Activated T-cell treated with anti-CD3 and anti-CD28 coated beads, Interleukin-2, amount 50 U/mL, for 48 hours (primary cell): ENCODE data around the gene NLRC5.
"Not testable (repeated sequence)": the region's sequence is repeated elsewhere in the genome, so short reads cannot be mapped to it uniquely, and the experiment has no call there.

Experiments used
- DNase-seq, 2 experiments: peaks; one replicate each; pipeline ENCODE4 v3.0.0-alpha.2; 2020

Gene NLRC5

GRCh38 chr16:57107321-57107922 lies 118.1 kb downstream of the NLRC5 start:
- no peak for DNase-seq

GRCh38 chr16:57108432-57108831 lies 119.1 kb downstream of the NLRC5 start:
- DNase-seq: no peak

GRCh38 chr16:57109259-57110105 lies 120.1 kb downstream of the NLRC5 start:
- DNase-seq: not testable (repeated sequence)

GRCh38 chr16:57110937-57111336 lies 121.6 kb downstream of the NLRC5 start:
- DNase-seq: no peak

- no peak for DNase-seq
These were observed 122.1 kb downstream of the NLRC5 start for GRCh38 chr16:57111420-57111819.

GRCh38 chr16:57112403-57113041 lies 123.2 kb downstream of the NLRC5 start:
- no peak for DNase-seq

- DNase-seq: no peak
These were observed 123.7 kb downstream of the NLRC5 start for GRCh38 chr16:57113042-57113453.

- no peak for DNase-seq
These were observed 124.3 kb downstream of the NLRC5 start for GRCh38 chr16:57113664-57114063.

- DNase-seq: no peak
These were observed 125.8 kb downstream of the NLRC5 start for GRCh38 chr16:57115168-57115513.

- DNase-seq: no peak
These were observed 126.3 kb downstream of the NLRC5 start for GRCh38 chr16:57115514-57116182.

GRCh38 chr16:57118461-57119084 lies 129.2 kb downstream of the NLRC5 start:
- DNase-seq: no peak

GRCh38 chr16:57123216-57123973 lies 134.0 kb downstream of the NLRC5 start:
- no peak for DNase-seq

- no peak for DNase-seq
These were observed 134.8 kb downstream of the NLRC5 start for GRCh38 chr16:57123974-57124674.

GRCh38 chr16:57125376-57125775 lies 136.0 kb downstream of the NLRC5 start:
- DNase-seq: no peak

GRCh38 chr16:57125969-57126368 lies 136.6 kb downstream of the NLRC5 start:
- no peak for DNase-seq

- no peak for DNase-seq
These were observed 137.1 kb downstream of the NLRC5 start for GRCh38 chr16:57126411-57126810.

- DNase-seq: peak in 1 of 2 experiments; percentile 38
These were observed 137.8 kb downstream of the NLRC5 start for GRCh38 chr16:57127037-57127763.

- no peak for DNase-seq
These were observed 138.5 kb downstream of the NLRC5 start for GRCh38 chr16:57127836-57128235.

- peak; percentile 62 to 65 for DNase-seq
These were observed 139.5 kb downstream of the NLRC5 start for GRCh38 chr16:57128771-57129389.

GRCh38 chr16:57130950-57131321 lies 141.6 kb downstream of the NLRC5 start:
- no peak for DNase-seq
